OCI-LY7 (cell line): ENCODE measurements around the gene RAPGEF5. TPM values are rescaled to one million over a fixed set of nuclear protein-coding genes. Genes with fewer than 3 reads are reported as not detected.

Experiments
- BruUV-seq: library from RNA; stranded (reverse); fragments of 400-500 nt; replicated peaks from 2 replicates; lab custom pipeline; 2021; lab: Mats Ljungman, UMichigan
- CTCF ChIA-PET: fragments of 300-600 bp; sonication (Branson Sonifier 250); formaldehyde crosslinking; loops from one replicate; lab custom pipeline; 2022; ENCODE audit warnings: antibody characterized with exemption; ENCODE audit not compliant: unreplicated experiment; lab: Charles Lee
- POLR2A ChIA-PET: fragments of 300-600 bp; sonication (Branson Sonifier 250); formaldehyde crosslinking; loops from one replicate; lab custom pipeline; 2022; ENCODE audit warnings: antibody characterized with exemption; lab: Charles Lee
- DNase-seq: peaks from one replicate; pipeline ENCODE4 v3.0.0-alpha.2; 2015; ENCODE audit warnings: low spot score
- H2AFZ ChIP-seq: fragments of 200-600 bp; sonication (generic), shearing (Covaris generic); 2 replicates; pipeline ENCODE4 v1.6.1; 2014; ENCODE audit warnings: mild to moderate bottlenecking, antibody characterized with exemption, low read length, moderate library complexity
- H3K27ac ChIP-seq: fragments of 200-600 bp; sonication (generic); 2 replicates; pipeline ENCODE4 v1.5.1; 2014; ENCODE audit warnings: mixed run types, low read depth, mild to moderate bottlenecking, moderate library complexity, low read length, inconsistent platforms; ENCODE audit not compliant: poor library complexity, severe bottlenecking
- H3K36me3 ChIP-seq: fragments of 200-600 bp; sonication (generic); 2 replicates; pipeline ENCODE4 v1.6.1; 2014; ENCODE audit warnings: mild to moderate bottlenecking, antibody characterized with exemption, low read length, moderate library complexity, mixed read lengths; ENCODE audit not compliant: insufficient read depth
- H3K4me1 ChIP-seq: fragments of 200-600 bp; sonication (generic); 2 replicates; pipeline ENCODE4 v1.5.1; 2014; ENCODE audit warnings: mild to moderate bottlenecking, low read length; ENCODE audit not compliant: insufficient read depth, poor library complexity, severe bottlenecking
- H3K4me2 ChIP-seq: fragments of 200-600 bp; sonication (generic); 2 replicates; pipeline ENCODE4 v1.6.1; 2014; ENCODE audit warnings: mild to moderate bottlenecking, low read length
- H3K4me3 ChIP-seq: fragments of 200-600 bp; sonication (generic); 2 replicates; pipeline ENCODE4 v1.5.1; 2014; ENCODE audit warnings: mild to moderate bottlenecking, low read depth, low read length; ENCODE audit not compliant: poor library complexity, severe bottlenecking
- H3K79me2 ChIP-seq: fragments of 200-600 bp; sonication (generic); 2 replicates; pipeline ENCODE4 v1.6.1; 2016; ENCODE audit warnings: low read depth, mild to moderate bottlenecking, low read length, moderate library complexity, mixed read lengths; ENCODE audit not compliant: insufficient read depth
- H3K9me2 ChIP-seq: fragments of 200-600 bp; sonication (generic); 2 replicates; pipeline ENCODE4 v1.6.1; 2016; ENCODE audit warnings: mild to moderate bottlenecking, low read length, mixed read lengths; ENCODE audit not compliant: insufficient read depth
- H3K9me3 ChIP-seq: fragments of 200-600 bp; sonication (generic); 2 replicates; pipeline ENCODE4 v1.6.1; 2014; ENCODE audit warnings: mild to moderate bottlenecking, mixed run types, low read length, mixed read lengths
- H4K20me1 ChIP-seq: fragments of 200-600 bp; sonication (generic); 2 replicates; pipeline ENCODE4 v1.6.1; 2014; ENCODE audit warnings: mild to moderate bottlenecking, antibody characterized with exemption, low read length, moderate library complexity, mixed read lengths; ENCODE audit not compliant: insufficient read depth
- EZH2phosphoT487 ChIP-seq: fragments of 200-600 bp; sonication (generic); IDR thresholded peaks from 2 replicates; pipeline ENCODE4 v1.6.1; 2018; ENCODE audit warnings: low read depth, borderline replicate concordance, mild to moderate bottlenecking, mixed run types, antibody characterized with exemption, low read length, moderate library complexity, mixed read lengths
- intact Hi-C: fragments of 100-400 bp; cut with micrococcal nuclease; formaldehyde crosslinking; loops from one replicate; pipeline ENCODE4 v1.10.0; 2022; ENCODE audit not compliant: unreplicated experiment
- total RNA-seq, 2 experiments: library from RNA; depleted of rRNA in 1 of 2; stranded (reverse); fragments of >200 nt in 1 of 2; shearing (Covaris generic) in 1 of 2; gene quantifications; 2 replicates each; pipeline ENCODE4 v1.2.3, GENCODE V29; 2014 to 2022
- TF ChIP-seq, protein P1 (sequence below): fragments of 200-600 bp; sonication (generic); conservative IDR thresholded peaks from 2 replicates; pipeline ENCODE4 v1.5.1; 2014; ENCODE audit warnings: mild to moderate bottlenecking, antibody characterized with exemption, low read length, moderate library complexity, mixed read lengths

The RAPGEF5 gene
- total RNA-seq, 2 experiments from 2014 or later, result 114 to 115 TPM

DNA sequence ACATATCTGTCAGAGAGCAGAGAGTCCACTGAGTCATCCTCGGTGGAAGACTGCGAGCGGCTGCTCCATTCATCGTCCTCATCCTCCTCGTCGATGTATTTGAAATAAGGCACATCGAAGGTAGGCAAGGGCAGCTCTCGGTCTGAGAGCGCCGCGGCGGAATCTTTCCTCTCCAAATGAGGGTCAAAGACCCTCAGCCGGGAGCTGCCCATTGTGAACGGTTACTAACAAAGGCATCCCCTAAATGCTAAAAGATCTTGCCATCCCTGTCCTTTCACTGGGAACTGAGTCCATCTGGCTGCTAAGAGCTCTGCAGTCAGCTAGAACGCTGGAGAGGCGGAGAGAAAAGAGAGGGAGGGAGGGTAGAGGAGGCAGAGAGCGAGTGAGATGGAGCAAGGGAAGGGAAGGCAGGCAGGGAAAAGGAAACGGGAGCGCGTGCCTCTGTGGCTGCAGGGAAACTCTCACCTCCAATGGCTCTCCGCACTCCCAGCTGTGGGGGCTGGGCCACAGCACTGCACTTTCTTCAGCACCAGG lies 163.4 kb downstream of the RAPGEF5 start:
- TF ChIP-seq EZH2phosphoT487, result no peak
- TF ChIP-seq, protein P1, sequence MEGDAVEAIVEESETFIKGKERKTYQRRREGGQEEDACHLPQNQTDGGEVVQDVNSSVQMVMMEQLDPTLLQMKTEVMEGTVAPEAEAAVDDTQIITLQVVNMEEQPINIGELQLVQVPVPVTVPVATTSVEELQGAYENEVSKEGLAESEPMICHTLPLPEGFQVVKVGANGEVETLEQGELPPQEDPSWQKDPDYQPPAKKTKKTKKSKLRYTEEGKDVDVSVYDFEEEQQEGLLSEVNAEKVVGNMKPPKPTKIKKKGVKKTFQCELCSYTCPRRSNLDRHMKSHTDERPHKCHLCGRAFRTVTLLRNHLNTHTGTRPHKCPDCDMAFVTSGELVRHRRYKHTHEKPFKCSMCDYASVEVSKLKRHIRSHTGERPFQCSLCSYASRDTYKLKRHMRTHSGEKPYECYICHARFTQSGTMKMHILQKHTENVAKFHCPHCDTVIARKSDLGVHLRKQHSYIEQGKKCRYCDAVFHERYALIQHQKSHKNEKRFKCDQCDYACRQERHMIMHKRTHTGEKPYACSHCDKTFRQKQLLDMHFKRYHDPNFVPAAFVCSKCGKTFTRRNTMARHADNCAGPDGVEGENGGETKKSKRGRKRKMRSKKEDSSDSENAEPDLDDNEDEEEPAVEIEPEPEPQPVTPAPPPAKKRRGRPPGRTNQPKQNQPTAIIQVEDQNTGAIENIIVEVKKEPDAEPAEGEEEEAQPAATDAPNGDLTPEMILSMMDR, result no peak
- ChIA-PET POLR2A (interaction anchor here (1.1 kb wide), 1 partner anchor 11 kb away, joined by 4 read pairs; no protein-coding TSS in a partner anchor), CTCF (no interaction called here)
- H2AFZ ChIP-seq, result no peak overlapping the region
- no peaks in the 10 kb centered on the region for H3K9me2 ChIP-seq
- H4K20me1 ChIP-seq, result 0 out of 2 replicates have a peak, but pooled peaks cover 3% of the 10 kb centered on the region
- H3K9me3 ChIP-seq, result no peaks in the 10 kb centered on the region
- H3K36me3 ChIP-seq, result peaks cover 98% of the 10 kb centered on the region
- no peak overlapping the region for H3K27ac ChIP-seq
- intact Hi-C loops, result no loop called here
- no peak overlapping the region for H3K4me2 ChIP-seq
- no TSS peak for BruUV-seq
- H3K79me2 ChIP-seq, result no peaks in the 10 kb centered on the region
- H3K4me3 ChIP-seq, result no peak overlapping the region
- DNase-seq, result no peak
- no peaks in the 10 kb centered on the region for H3K4me1 ChIP-seq

- POLR2A ChIA-PET, result interaction anchor here (1.1 kb wide), 1 partner anchor 12 kb away, joined by 4 read pairs; no protein-coding TSS in a partner anchor
- H3K9me3 ChIP-seq, result no peaks in the 10 kb centered on the region
- intact Hi-C loops, result no loop called here
- BruUV-seq, result no TSS peak
- H3K9me2 ChIP-seq, result no peaks in the 10 kb centered on the region
- H3K79me2 ChIP-seq, result no peaks in the 10 kb centered on the region
- no peaks in the 10 kb centered on the region for H3K4me1 ChIP-seq
- H3K4me2 ChIP-seq, result no peak overlapping the region
- H3K27ac ChIP-seq, result no peak overlapping the region
- H3K4me3 ChIP-seq, result no peak overlapping the region
- CTCF ChIA-PET, result no interaction called here
- 0 out of 2 replicates have a peak, but pooled peaks cover 3% of the 10 kb centered on the region for H4K20me1 ChIP-seq
- DNase-seq, result no peak
- no peak overlapping the region for H2AFZ ChIP-seq
- no peak for TF ChIP-seq EZH2phosphoT487
- TF ChIP-seq, protein P1, result no peak
- H3K36me3 ChIP-seq, result peaks cover 97% of the 10 kb centered on the region
Observed at GRCh38 chr7:22192801-22193200, 164.2 kb downstream of the RAPGEF5 start.

DNA sequence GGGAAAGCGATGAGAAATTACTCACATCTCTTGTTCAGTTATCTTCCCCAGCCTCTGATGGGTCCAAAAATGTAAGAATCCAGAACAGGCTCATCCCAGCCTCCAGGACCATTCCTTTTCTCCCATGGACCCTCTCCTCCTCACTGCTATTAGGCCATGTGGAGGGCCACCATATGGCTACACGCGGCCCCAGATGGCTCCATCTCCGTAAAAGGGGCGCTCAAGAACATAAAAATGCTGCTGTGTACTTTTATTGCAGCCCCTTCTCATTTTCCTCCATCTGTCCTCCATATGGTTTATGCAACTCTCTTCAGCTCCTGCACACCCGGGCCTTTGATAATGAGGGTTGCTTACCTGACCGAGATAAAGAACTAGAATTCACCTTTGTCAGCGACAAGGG lies 166.2 kb downstream of the RAPGEF5 start:
- Histone ChIP-seq H3K4me1 (no peaks in the 10 kb centered on the region), H3K79me2 (no peaks in the 10 kb centered on the region), H3K27ac (no peak overlapping the region), H4K20me1 (no peaks in the 10 kb centered on the region), H3K4me3 (no peak overlapping the region), H3K4me2 (no peak overlapping the region), H3K9me3 (no peaks in the 10 kb centered on the region), H3K36me3 (peaks cover 96% of the 10 kb centered on the region), H3K9me2 (no peaks in the 10 kb centered on the region), H2AFZ (no peak overlapping the region)
- CTCF ChIA-PET, result no interaction called here
- no peak for DNase-seq
- POLR2A ChIA-PET, result no interaction called here
- intact Hi-C loops, result no loop called here
- TF ChIP-seq, protein P1, result no peak
- TF ChIP-seq EZH2phosphoT487, result no peak
- BruUV-seq, result no TSS peak
